Measurements from ENCODE around the gene ABCB7. TPM values are rescaled to one million over a fixed set of nuclear protein-coding genes. Genes with fewer than 3 reads are reported as not detected.
"Not testable (repeated sequence)": the region's sequence is repeated elsewhere in the genome, so short reads cannot be mapped to it uniquely, and the experiment has no call there.

ABCB7 gene
- total RNA-seq, 1 donor from 2014 or later, result 89.8 TPM

DNA sequence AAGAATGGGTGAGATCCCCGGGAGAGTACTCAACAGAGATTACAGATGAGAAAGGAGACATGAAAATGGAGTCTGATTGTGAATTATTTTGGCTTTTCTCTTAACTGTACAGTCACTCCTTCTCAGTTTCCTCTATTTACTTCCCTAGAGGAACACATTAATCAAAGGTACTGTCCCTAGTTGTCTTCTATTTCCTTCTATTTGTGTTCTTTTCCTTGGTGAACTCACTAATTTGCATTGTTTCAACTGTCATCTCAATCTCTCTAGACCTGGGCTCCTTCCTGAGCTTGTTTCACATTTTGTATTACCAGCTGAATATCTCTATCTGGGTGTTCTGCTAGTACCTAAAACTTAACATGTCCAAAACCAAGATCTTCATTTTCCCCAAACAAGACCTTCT lies 59.8 kb downstream of the ABCB7 start:
- DNase-seq, result no peak

DNA sequence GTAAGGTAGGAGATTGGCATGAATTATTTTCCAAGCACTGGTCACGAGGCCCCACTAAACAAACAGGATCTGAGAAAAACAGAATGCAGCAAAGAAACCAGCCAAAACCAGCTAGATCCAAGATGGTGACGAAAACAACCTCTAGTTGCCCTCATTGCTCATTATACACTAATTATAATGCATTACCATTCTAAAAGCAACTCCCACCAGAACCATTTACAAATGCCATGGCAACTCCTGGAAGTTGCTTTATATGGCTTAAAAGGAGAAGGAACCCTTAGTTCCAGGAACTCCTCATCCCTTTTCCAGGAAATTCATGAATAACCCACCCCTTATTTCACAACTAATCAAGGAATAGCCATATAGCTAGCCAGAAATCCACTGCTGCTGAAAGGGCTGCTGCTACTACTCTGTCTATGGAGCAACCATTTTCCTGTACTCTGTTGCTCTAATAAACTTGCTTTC lies 69.3 kb downstream of the ABCB7 start:
- no peak for DNase-seq

- DNase-seq, result no peak
Observed at GRCh38 chrX:75084757-75085156, 71.3 kb downstream of the ABCB7 start.

GRCh38 chrX:75076429-75076828 lies 79.7 kb downstream of the ABCB7 start:
- no peak for DNase-seq

DNA sequence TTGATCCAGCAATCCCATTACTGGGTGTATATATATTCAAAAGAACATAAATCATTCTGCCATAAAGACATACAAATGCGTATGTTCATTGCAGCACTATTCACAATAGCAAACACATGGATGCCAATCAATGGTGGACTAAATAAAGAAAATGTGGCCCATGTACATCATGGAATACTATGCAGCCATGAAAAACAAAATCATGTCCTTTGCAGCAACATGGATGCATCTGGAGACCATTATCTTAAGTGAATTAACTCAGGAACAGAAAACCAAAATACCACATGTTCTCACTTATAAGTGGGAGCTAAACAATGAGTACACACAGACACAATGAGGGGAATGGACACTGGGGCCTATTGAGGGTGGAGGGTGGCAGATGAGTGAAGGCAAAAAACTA lies 81.6 kb downstream of the ABCB7 start:
- no peak for DNase-seq

DNA sequence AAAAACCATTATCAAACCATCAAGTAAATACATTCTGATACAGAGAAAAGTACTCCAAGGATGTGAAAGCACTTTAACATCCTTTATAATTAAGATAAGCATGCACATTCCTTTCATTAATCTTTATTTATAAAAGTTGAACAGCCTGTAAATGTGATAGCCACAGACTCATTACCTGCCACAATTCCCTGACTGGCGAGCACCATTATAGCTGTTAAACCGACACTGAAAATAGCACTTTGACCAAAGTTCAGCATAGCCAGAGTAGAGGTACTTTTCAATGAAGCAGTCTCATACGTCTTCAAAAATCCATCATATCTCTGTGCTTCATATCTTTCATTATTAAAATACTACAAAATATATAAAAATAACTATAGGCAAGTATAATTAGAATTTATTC lies 84.7 kb downstream of the ABCB7 start:
- DNase-seq, result no peak

GRCh38 chrX:75067931-75068330 lies 88.2 kb downstream of the ABCB7 start:
- DNase-seq, result no peak

DNA sequence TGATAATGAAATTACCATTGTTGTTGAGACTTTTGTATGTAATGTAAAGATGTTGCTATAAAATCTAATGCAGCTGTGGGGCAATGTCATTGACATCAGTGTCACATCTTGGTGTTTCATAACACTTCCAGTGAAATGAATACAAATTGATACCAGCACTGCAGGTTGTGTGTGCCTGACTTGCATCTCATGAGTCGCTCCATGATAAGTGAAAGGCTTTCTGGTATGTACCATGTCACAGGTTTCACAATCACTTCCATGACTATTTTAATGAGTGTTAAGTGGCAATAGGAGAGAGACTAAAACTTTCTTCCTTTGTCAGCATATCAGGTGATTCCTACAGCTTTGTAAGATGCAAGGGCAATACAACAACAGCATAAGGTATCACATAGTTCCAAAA lies 94.4 kb downstream of the ABCB7 start:
- no peak for DNase-seq

- DNase-seq, result no peak
Observed at GRCh38 chrX:75051047-75051446, 105.0 kb downstream of the ABCB7 start.

DNA sequence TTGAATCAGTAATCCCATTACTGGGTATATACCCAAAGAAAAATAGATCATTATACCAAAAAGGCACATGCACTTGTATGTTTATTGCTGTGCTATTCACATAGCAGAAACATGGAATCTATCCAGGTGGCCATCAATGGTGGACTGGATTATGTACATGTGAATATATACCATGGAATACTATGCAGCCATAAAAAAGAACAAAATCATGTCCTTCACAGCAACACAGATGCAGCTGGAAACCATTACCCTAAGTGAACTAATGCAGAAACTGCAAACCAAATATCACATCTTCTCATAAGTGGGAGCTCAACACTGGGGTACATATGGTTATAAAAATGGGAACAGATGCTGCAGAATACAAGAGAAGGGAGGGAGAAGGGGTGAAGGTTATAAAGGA lies 110.7 kb downstream of the ABCB7 start:
- DNase-seq, result no peak

- DNase-seq, result not testable (repeated sequence)
Observed at GRCh38 chrX:75044142-75044541, 111.9 kb downstream of the ABCB7 start.

DNA sequence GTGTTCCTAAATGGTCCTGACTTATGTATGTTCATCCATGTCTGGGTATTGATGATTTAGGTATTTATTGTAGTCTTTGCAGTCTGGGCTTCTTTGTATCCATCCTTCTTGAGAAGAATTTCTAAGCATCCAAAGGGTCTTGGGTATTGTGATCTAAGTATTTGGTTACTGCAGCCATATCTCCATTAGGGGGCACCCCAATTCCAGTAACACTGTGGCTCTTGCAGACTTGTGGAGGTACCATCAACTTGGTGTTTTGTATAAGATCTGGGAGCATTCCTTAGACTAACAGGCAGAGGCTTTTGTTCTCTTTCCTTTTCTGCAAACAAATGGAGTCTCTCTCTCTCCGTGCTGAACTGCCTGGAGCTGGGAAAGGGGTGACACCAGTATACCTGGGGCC lies 117.2 kb downstream of the ABCB7 start:
- no peak for DNase-seq

Small RNA genes within 50 kb of the gene (small RNA-seq; reads per million reads assigned to genes)
- gene BUD31P2 (ENCODE audit: low replicate concordance) (not detected), gene RNU6-562P (ENCODE audit: low replicate concordance) (not detected)

Other genes starting within 250 kb of the ABCB7 start
- 2.5 TPM for gene NEXMIF, start 230.8 kb downstream of the ABCB7 start, total RNA-seq
- 18.6 TPM for gene UPRT, start 117.8 kb upstream of the ABCB7 start, total RNA-seq

Measured in tongue (tissue), 3 donors.